GM12872 (cell line): ENCODE data around the gene CYB5R3.

Experiments used
- TF ChIP-seq, protein P1 (sequence below): IDR thresholded peaks from 3 replicates; pipeline ENCODE4 v1.5.1; 2011; ENCODE audit warnings: low read depth, mild to moderate bottlenecking, low read length, moderate library complexity; ENCODE audit not compliant: insufficient read depth

Gene CYB5R3

DNA sequence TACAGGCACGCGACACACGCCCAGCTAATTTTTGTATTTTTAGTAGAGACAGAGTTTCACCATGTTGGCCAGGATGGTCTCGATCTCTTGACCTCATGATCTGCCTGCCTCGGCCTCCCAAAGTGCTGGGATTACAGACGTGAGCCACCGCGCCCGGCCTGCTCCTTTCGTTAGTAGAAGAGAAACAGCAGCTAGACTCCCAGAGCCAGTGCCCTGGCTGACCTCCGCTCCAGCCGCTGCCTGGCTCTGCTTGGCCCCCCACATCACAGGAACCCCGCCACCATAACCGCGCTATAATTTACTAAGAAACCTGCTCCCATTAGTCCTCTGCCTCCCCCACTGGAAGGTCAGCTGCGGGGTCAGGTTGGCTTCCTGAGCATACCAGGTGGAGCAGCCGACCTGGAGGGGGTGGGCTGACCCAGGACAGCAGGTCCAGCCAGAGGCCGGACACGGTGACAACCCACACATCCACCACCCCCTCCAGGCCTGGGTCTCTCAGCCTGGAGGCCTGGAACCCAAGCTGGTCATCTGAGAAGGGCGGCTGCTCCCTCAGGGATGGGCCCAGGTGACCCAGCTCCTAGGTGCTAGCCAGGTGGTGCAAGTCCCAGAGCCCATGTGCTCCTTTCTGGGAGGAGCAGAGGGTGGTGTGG lies 27.0 kb downstream of the CYB5R3 start:
- TF ChIP-seq, protein P1, sequence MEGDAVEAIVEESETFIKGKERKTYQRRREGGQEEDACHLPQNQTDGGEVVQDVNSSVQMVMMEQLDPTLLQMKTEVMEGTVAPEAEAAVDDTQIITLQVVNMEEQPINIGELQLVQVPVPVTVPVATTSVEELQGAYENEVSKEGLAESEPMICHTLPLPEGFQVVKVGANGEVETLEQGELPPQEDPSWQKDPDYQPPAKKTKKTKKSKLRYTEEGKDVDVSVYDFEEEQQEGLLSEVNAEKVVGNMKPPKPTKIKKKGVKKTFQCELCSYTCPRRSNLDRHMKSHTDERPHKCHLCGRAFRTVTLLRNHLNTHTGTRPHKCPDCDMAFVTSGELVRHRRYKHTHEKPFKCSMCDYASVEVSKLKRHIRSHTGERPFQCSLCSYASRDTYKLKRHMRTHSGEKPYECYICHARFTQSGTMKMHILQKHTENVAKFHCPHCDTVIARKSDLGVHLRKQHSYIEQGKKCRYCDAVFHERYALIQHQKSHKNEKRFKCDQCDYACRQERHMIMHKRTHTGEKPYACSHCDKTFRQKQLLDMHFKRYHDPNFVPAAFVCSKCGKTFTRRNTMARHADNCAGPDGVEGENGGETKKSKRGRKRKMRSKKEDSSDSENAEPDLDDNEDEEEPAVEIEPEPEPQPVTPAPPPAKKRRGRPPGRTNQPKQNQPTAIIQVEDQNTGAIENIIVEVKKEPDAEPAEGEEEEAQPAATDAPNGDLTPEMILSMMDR = no peak

DNA sequence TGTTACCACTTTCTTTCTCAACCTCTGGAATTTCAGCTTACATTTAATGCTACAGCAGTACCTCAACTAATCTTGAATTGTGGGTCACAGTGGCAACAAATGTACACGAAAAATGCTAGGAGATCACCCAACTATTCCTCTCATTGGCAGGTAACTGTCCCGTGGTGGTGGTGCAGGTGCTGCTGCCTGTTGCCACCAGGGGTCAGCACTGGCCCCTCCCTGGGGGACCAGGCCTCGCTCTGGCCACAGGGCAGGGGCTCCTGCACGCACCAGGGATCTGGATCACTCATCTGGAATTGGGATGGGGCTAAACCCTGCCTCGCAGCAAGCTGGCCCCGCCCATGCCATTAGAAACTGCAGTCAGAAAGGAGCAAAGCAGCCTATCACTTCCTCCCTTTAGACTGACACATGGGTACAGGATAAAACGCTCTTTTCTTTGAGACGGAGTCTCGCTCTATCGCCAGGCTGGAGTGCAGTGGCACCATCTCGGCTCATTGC lies 27.6 kb downstream of the CYB5R3 start:
- TF ChIP-seq, protein P1 = peak; percentile 97

DNA sequence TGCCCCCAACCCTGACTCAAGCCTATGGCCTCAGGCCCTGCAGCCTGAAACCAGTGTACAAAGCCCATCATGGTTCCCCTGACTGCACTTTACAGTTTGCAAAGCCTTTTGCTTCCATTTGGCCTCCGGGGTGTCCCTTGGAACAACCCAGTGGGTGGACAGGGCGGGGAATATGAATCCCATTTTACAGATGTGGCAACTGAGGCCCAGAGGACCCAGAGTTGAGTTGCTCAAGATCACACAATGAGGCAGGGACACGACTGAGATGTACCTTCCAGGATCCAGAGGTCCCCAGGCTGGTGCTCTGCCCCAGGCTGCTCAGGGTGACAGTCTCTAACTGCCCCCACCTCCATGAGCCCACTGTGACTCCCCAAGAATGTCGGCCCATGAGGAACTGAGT lies 29.1 kb downstream of the CYB5R3 start:
- TF ChIP-seq, protein P1 = no peak

DNA sequence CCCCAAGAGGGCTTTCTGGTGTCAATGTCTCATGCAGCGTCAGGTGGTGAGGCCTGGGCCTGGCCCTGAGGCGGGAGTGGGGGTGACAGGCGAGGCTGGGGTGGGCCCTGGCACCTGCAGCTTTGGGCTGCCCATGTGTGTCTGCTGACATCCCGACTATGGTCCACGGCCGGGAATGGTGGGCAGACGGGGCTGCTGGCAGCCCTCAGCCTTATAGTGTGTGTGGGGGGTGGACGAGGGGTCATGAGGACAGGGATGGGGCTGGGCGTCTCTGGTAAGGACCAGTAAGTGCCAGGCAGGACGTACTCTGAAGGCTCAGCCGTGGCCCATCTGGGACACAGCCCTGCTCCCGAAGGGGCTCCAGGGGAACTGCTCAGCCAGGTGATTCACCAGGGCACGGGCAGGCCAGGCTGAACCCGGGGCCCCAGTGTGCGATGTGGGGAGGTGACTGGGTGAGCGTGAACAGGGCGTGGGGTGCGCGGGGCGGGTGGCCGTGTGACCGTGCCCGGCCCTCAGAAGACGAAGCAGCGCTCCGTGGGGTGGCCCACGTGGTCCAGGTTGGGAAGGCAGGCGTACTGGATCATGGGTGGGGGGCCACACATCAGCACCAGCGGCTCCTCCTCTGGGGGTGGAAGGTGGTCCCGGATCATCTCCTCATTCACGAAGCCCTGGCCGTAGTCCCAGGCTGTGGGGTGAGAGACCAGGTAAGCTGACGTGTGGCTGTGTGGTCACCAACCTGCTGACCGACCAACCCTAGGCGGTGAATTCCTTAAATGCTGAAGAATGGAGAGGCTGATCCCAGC lies 29.7 kb downstream of the CYB5R3 start:
- TF ChIP-seq, protein P1 = no peak

DNA sequence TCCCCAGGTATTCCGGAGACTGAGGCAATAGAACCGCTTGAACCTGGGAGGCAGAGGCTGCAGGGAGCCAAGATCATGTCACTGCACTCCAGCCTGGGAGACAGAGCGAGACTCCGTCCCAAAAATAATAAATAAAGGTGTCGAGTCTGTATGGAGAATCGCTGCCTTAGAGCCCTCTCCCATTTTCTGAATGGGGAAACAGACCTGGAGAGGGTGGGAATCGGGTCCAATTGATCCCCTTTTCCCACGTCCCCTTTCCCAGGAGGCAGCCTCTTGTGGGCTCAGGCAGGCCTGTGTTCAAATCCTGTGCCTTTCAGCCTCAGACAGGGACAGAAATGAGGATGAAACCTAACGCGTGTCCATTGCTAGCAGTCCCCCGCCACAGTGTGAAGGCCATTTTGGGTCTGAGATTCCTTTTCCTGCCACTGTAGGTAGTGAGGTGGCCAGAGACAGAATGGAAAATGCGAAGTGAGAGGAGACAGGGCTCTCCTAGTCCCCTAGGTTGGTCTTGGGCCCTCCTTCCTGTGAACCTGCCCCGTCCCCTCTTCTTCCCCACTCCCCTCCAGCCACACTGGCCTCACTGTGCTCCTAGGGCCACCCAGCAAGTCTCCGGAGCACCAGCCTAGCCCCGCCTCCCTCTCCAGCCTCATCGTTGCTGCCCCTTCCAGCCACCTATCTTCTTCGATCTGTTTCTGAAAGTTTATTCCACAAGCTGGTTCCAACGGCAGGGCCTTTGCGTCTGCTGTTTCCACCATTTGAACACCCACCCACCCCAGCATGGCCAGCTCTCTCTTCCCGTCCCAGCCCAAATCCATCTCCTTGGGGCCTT lies 31.8 kb downstream of the CYB5R3 start:
- TF ChIP-seq, protein P1 = no peak

DNA sequence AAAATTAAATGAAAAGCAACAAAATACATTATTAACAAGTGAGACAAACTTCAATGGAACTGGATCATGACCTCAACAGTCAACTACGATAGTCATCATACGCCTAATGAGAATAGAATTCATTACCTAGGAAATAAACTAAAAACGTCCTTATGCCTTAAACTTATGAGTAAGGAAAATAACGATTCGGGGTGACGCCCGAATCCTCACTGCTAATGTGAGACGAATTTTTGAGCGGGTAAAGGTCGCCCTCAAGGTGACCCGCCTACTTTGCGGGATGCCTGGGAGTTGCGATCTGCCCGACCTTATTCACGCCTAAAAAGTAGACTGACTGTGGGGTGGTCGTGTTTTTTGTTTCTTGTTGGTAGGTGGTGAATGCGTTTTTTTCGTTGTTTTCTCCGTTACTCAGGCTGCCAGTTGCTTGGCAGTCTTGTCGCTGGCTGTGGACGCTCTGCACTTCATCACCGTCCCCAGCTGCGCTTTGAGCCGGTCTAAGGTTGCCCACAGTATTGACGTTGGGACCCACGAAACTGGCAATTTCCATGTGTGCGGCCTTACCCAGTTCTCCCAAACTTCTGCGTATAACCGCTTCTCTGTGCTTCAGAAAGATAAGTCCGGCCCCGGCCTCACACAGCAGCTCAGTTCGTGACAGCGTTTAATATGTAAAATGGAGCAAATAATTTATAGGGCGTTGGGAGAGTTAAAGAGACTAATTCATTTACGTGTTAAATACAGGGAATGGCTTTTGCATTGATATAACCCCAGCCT lies 33.9 kb downstream of the CYB5R3 start:
- TF ChIP-seq, protein P1 = no peak
